SU-DHL-6 (cell line): Measurements from ENCODE around the gene BCAS1.

Source experiments
- H2AFZ ChIP-seq: fragments of 200-600 bp; sonication (generic); 2 replicates; pipeline ENCODE4 v1.6.1; 2014; ENCODE audit warnings: low read depth, mild to moderate bottlenecking, moderate library complexity, mixed read lengths, antibody characterized with exemption, low read length; ENCODE audit not compliant: severe bottlenecking
- H3F3A ChIP-seq: fragments of 200-600 bp; shearing (Covaris generic); 2 replicates; pipeline ENCODE4 v1.6.0; 2016; ENCODE audit warnings: antibody characterized with exemption, mild to moderate bottlenecking; ENCODE audit not compliant: insufficient read depth
- H3K27ac ChIP-seq: fragments of 200-600 bp; sonication (generic); 2 replicates; pipeline ENCODE4 v1.5.1; 2016; ENCODE audit warnings: low read depth, mild to moderate bottlenecking, low read length, moderate library complexity, mixed read lengths
- H3K27me3 ChIP-seq: fragments of 200-600 bp; sonication (generic), shearing (Covaris generic); 2 replicates; pipeline ENCODE4 v1.6.0; 2014; ENCODE audit warnings: mild to moderate bottlenecking, low read length
- H3K36me3 ChIP-seq: fragments of 200-600 bp; sonication (generic); 2 replicates; pipeline ENCODE4 v1.6.1; 2014; ENCODE audit warnings: mild to moderate bottlenecking, low read length, mixed read lengths
- H3K4me2 ChIP-seq: fragments of 300-600, 200-600 bp; shearing (Covaris generic), sonication (generic); 2 replicates; pipeline ENCODE4 v1.6.0; 2014; ENCODE audit warnings: low read length, low read depth, mild to moderate bottlenecking; ENCODE audit not compliant: poor library complexity, severe bottlenecking
- H3K4me3 ChIP-seq: fragments of 200-600 bp; sonication (generic); 2 replicates; pipeline ENCODE4 v1.5.1; 2014; ENCODE audit warnings: antibody characterized with exemption, low read length, mild to moderate bottlenecking, mixed read lengths; ENCODE audit not compliant: insufficient read depth, poor library complexity, severe bottlenecking
- H3K79me2 ChIP-seq: fragments of 200-600 bp; sonication (generic); 2 replicates; pipeline ENCODE4 v1.6.1; 2014; ENCODE audit warnings: mild to moderate bottlenecking, low read length, moderate library complexity; ENCODE audit not compliant: insufficient read depth
- H3K9ac ChIP-seq: fragments of 200-600 bp; sonication (generic); 2 replicates; pipeline ENCODE4 v1.7.0; 2014; ENCODE audit warnings: mild to moderate bottlenecking, low read length
- H3K9me2 ChIP-seq: fragments of 200-600 bp; sonication (generic); replicated peaks from 2 replicates; pipeline ENCODE4 v1.6.1; 2014; ENCODE audit warnings: low read length; ENCODE audit not compliant: insufficient read depth
- H3K9me3 ChIP-seq: fragments of 200-600 bp; sonication (generic); 2 replicates; pipeline ENCODE4 v1.6.1; 2014; ENCODE audit warnings: low read length, mixed read lengths; ENCODE audit not compliant: insufficient read depth
- H4K20me1 ChIP-seq: fragments of 200-600 bp; sonication (generic); 2 replicates; pipeline ENCODE4 v1.6.1; 2014; ENCODE audit warnings: low read depth, mild to moderate bottlenecking, antibody characterized with exemption, low read length, moderate library complexity, mixed read lengths
- CTCF ChIP-seq: fragments of 200-600 bp; sonication (generic); IDR thresholded peaks from one replicate; pipeline ENCODE4 v1.5.1; 2017; ENCODE audit warnings: antibody characterized with exemption, mild to moderate bottlenecking, low read length, moderate library complexity; ENCODE audit not compliant: insufficient read depth, poor library complexity, severe bottlenecking
- EZH2phosphoT487 ChIP-seq: fragments of 200-600 bp; sonication (generic), shearing (Covaris generic); conservative IDR thresholded peaks from 2 replicates; pipeline ENCODE4 v1.6.1; 2018; ENCODE audit warnings: mild to moderate bottlenecking, antibody characterized with exemption, low read length, moderate library complexity, mixed read lengths

The BCAS1 gene

GRCh38 chr20:54002056-54002575 lies 68.3 kb downstream of the BCAS1 start:
- no peaks in the 10 kb centered on the region for H3F3A ChIP-seq
- H3K27me3 ChIP-seq, result no peaks in the 10 kb centered on the region
- H3K9me3 ChIP-seq, result no peaks in the 10 kb centered on the region; the same call in 1 of the 2 replicates
- no peak overlapping the region for H2AFZ ChIP-seq
- no peak overlapping the region for H3K9ac ChIP-seq
- H4K20me1 ChIP-seq, result no peaks in the 10 kb centered on the region
- H3K4me2 ChIP-seq, result no peak overlapping the region
- no peak overlapping the region for H3K4me3 ChIP-seq
- H3K79me2 ChIP-seq, result no peaks in the 10 kb centered on the region
- TF ChIP-seq EZH2phosphoT487, result no peak
- no peak for TF ChIP-seq CTCF
- no peaks in the 10 kb centered on the region for H3K36me3 ChIP-seq
- no peaks in the 10 kb centered on the region for H3K9me2 ChIP-seq
- H3K27ac ChIP-seq, result no peak overlapping the region

- TF ChIP-seq CTCF, result no peak
- TF ChIP-seq EZH2phosphoT487, result no peak
- no peak overlapping the region for H2AFZ ChIP-seq
- no peaks in the 10 kb centered on the region; the same call in 1 of the 2 replicates for H3K9me3 ChIP-seq
- H4K20me1 ChIP-seq, result no peaks in the 10 kb centered on the region
- no peaks in the 10 kb centered on the region for H3F3A ChIP-seq
- no peak overlapping the region for H3K27ac ChIP-seq
- H3K79me2 ChIP-seq, result no peaks in the 10 kb centered on the region
- H3K9me2 ChIP-seq, result no peaks in the 10 kb centered on the region
- H3K9ac ChIP-seq, result no peak overlapping the region
- H3K27me3 ChIP-seq, result no peaks in the 10 kb centered on the region
- H3K4me3 ChIP-seq, result no peak overlapping the region
- H3K36me3 ChIP-seq, result no peaks in the 10 kb centered on the region
- H3K4me2 ChIP-seq, result no peak overlapping the region
Observed at GRCh38 chr20:54000914-54001313, 69.5 kb downstream of the BCAS1 start.

GRCh38 chr20:54000262-54000661 lies 70.1 kb downstream of the BCAS1 start:
- Histone ChIP-seq H3K27me3 (no peaks in the 10 kb centered on the region), H3K4me2 (no peak overlapping the region), H2AFZ (no peak overlapping the region), H4K20me1 (no peaks in the 10 kb centered on the region), H3K79me2 (no peaks in the 10 kb centered on the region), H3K9me3 (no peaks in the 10 kb centered on the region; the same call in 1 of the 2 replicates), H3K9ac (no peak overlapping the region), H3K9me2 (no peaks in the 10 kb centered on the region), H3K36me3 (no peaks in the 10 kb centered on the region), H3K4me3 (no peak overlapping the region), H3F3A (no peaks in the 10 kb centered on the region), H3K27ac (no peak overlapping the region)
- TF ChIP-seq EZH2phosphoT487 (no peak), CTCF (no peak)
